Osteocyte (in vitro differentiated cells): ENCODE measurements around the gene CCM2. TPM values are rescaled to one million over a fixed set of nuclear protein-coding genes. Genes with fewer than 3 reads are reported as not detected.

Experiments used
- DNase-seq: peaks from one replicate; pipeline ENCODE4 v3.0.0; 2021; ENCODE audit warnings: mixed read lengths; ENCODE audit not compliant: unreplicated experiment; ENCODE audit errors: extremely low spot score
- H3K27ac Mint-ChIP-seq: one replicate; pipeline ENCODE4 v1.8.0; 2021; ENCODE audit warnings: mild to moderate bottlenecking, mixed read lengths; ENCODE audit not compliant: unreplicated experiment
- H3K27me3 Mint-ChIP-seq: one replicate; pipeline ENCODE4 v1.8.0; 2021; ENCODE audit warnings: mixed read lengths; ENCODE audit not compliant: unreplicated experiment
- H3K36me3 Mint-ChIP-seq: one replicate; pipeline ENCODE4 v1.8.0; 2021; ENCODE audit warnings: mixed read lengths; ENCODE audit not compliant: unreplicated experiment
- H3K4me1 Mint-ChIP-seq: one replicate; pipeline ENCODE4 v1.8.0; 2021; ENCODE audit warnings: mixed read lengths; ENCODE audit not compliant: unreplicated experiment
- H3K4me3 Mint-ChIP-seq: one replicate; pipeline ENCODE4 v1.8.0; 2021; ENCODE audit warnings: mild to moderate bottlenecking, moderate library complexity, mixed read lengths; ENCODE audit not compliant: unreplicated experiment
- H3K9me3 Mint-ChIP-seq: one replicate; pipeline ENCODE4 v1.8.0; 2021; ENCODE audit warnings: mixed read lengths; ENCODE audit not compliant: unreplicated experiment
- CTCF ChIP-seq: fragments of 200-600 bp; sonication (generic); IDR thresholded peaks from 2 replicates; pipeline ENCODE4 v1.5.0; 2021; ENCODE audit warnings: antibody characterized with exemption, mild to moderate bottlenecking, moderate library complexity
- total RNA-seq: library from RNA; stranded (reverse); gene quantifications from 2 replicates; pipeline ENCODE4 v1.2.1, GENCODE V29; 2021

Gene CCM2
- total RNA-seq, 1 donor from 2014 or later, result 42.3 TPM

- Mint-ChIP-seq H3K4me3 (no peak overlapping the region), H3K27me3 (no peaks in the 10 kb centered on the region), H3K36me3 (no peaks in the 10 kb centered on the region), H3K27ac (no peak overlapping the region), H3K4me1 (peaks cover 2% of the 10 kb centered on the region), H3K9me3 (no peaks in the 10 kb centered on the region)
- no peak for DNase-seq
- no peak for TF ChIP-seq CTCF
Observed at GRCh38 chr7:45084901-45085618, 85.1 kb downstream of the CCM2 start.

DNA sequence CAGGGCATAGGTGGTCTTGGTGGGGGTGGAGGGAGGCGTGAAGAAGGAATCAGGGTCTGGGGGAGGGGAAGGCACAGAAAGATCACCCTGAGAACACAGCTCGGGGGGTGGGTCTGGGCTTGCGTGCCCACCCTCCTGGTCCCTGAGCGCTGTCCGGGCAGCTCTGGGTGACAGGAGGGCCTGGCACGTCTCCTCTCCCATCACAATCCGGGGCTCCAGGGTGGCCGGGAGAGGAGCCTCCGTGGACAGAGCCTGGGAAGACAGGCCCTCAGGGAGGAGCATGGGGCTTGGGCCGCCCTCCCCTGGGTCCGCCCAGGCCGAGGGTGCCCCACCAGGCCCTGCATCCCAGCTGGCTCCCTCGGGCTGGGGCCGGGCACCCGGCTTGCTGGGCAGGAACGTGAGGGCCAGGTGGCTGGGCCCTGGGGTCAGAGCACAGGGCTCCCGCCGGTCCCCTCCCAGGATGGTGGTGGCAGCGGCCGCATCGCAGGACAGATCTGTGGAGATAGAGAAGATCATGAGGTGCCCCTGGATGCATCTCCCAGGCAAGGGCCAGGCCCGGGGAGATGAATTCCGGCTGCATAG, 85.7 kb downstream of the CCM2 start:
- no peak for TF ChIP-seq CTCF
- no peak for DNase-seq
- Mint-ChIP-seq H3K4me3 (no peak overlapping the region), H3K9me3 (no peaks in the 10 kb centered on the region), H3K36me3 (no peaks in the 10 kb centered on the region), H3K4me1 (peaks cover 2% of the 10 kb centered on the region), H3K27ac (no peak overlapping the region), H3K27me3 (peaks cover 4% of the 10 kb centered on the region)

GRCh38 chr7:45086331-45087065, 86.5 kb downstream of the CCM2 start:
- Mint-ChIP-seq H3K4me3 (no peak overlapping the region), H3K27ac (no peak overlapping the region)
- DNase-seq, result no peak

GRCh38 chr7:45087301-45088145, 87.5 kb downstream of the CCM2 start:
- no peak for TF ChIP-seq CTCF
- peak overlapping the region; percentile 34 for H3K27ac Mint-ChIP-seq
- H3K27me3 Mint-ChIP-seq, result peaks cover 4% of the 10 kb centered on the region
- H3K4me3 Mint-ChIP-seq, result peak overlapping the region; percentile 63
- H3K4me1 Mint-ChIP-seq, result peaks cover 5% of the 10 kb centered on the region
- H3K36me3 Mint-ChIP-seq, result no peaks in the 10 kb centered on the region
- DNase-seq, result no peak
- no peaks in the 10 kb centered on the region for H3K9me3 Mint-ChIP-seq

More at GRCh38 chr7:45086331-45087065, 86.5 kb downstream of the CCM2 start:
- Mint-ChIP-seq H3K4me1 (peaks cover 2% of the 10 kb centered on the region), H3K9me3 (no peaks in the 10 kb centered on the region), H3K36me3 (no peaks in the 10 kb centered on the region), H3K27me3 (peaks cover 4% of the 10 kb centered on the region)
- TF ChIP-seq CTCF, result no peak
